RWPE2 (cell line): Measurements from ENCODE around the gene UBE2D3.
A peak's percentile ranks its signal among the peaks of the same experiment; 100 is the strongest.
"Not testable (repeated sequence)": the region's sequence is repeated elsewhere in the genome, so short reads cannot be mapped to it uniquely, and the experiment has no call there.

Experiments
- ATAC-seq: fragments of 200-7000 bp; cut with Tn5 transposase; 3 replicates; pipeline ENCODE4 v1.9.1; 2021; ENCODE audit warnings: low read depth
- DNase-seq: peaks from one replicate; pipeline ENCODE4 v3.0.0-alpha.2; 2020; ENCODE audit warnings: low spot score
- H3K27ac ChIP-seq: fragments of 450-650 bp; 2 replicates; pipeline ENCODE4 v1.5.1; 2017; ENCODE audit warnings: mild to moderate bottlenecking; ENCODE audit not compliant: poor library complexity, severe bottlenecking
- H3K27me3 ChIP-seq: fragments of 250-450 bp; sonication (Bioruptor Pico); 2 replicates; pipeline ENCODE4 v1.5.1; 2021; ENCODE audit warnings: mild to moderate bottlenecking, moderate library complexity; ENCODE audit not compliant: insufficient read depth, poor library complexity, severe bottlenecking
- H3K36me3 ChIP-seq: fragments of 250-450 bp; sonication (Bioruptor Pico); 2 replicates; pipeline ENCODE4 v1.5.1; 2020; ENCODE audit warnings: low read depth, mild to moderate bottlenecking, moderate library complexity
- H3K4me1 ChIP-seq: fragments of 250-450 bp; sonication (Bioruptor Pico); 2 replicates; pipeline ENCODE4 v1.5.1; 2021; ENCODE audit warnings: mild to moderate bottlenecking, moderate library complexity; ENCODE audit not compliant: insufficient read depth, poor library complexity, severe bottlenecking
- H3K4me3 ChIP-seq: fragments of 250-450 bp; sonication (Bioruptor Pico); 2 replicates; pipeline ENCODE4 v1.5.1; 2021; ENCODE audit warnings: mild to moderate bottlenecking, moderate library complexity; ENCODE audit not compliant: severe bottlenecking
- H3K9me3 ChIP-seq: fragments of 250-450 bp; sonication (Bioruptor Pico); 2 replicates; pipeline ENCODE4 v1.5.1; 2021; ENCODE audit warnings: mild to moderate bottlenecking, moderate library complexity; ENCODE audit not compliant: severe bottlenecking
- TF ChIP-seq, protein P1 (sequence below): fragments of 450-650 bp; IDR thresholded peaks from one replicate; pipeline ENCODE4 v1.5.1; 2017; ENCODE audit warnings: mild to moderate bottlenecking, moderate library complexity; ENCODE audit not compliant: poor library complexity, severe bottlenecking

UBE2D3 gene

DNA sequence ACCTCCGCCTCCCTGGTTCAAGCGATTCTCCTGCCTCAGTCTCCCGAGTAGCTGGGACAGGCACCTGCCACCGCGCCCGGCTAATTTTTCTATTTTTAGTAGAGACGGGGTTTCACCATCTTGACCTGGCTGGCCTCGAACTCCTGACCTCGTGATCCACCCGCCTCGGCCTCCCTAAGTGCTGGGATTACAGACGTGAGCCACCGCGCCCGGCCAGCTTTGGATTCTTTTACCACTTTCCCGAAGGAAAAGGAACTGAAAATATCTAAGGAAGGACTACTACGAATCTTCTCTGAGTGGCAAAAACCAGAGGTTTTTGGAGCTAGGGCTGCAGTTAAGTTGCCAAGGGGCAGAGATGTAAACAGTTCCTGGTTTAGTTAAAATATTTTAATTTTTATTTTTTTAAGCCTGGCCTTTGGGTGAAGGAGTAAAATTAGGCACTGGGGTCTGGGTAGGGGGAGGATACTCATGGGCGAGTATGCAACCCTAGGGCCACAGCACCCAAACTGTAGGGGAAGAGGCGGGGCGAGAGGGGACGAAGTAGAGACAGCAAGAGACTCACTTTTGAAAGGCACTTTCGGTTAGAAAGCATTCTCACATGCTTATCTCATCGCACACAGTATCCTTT lies 40.9 kb upstream of the UBE2D3 start:
- Histone ChIP-seq H3K36me3 (peaks cover 23% of the 10 kb centered on the region), H3K27me3 (no peaks in the 10 kb centered on the region), H3K4me1 (peaks cover 23% of the 10 kb centered on the region), H3K4me3 (peak overlapping the region; percentile 57), H3K27ac (peak overlapping the region; percentile 88), H3K9me3 (no peaks in the 10 kb centered on the region)
- ATAC-seq (peak; percentile 47; the same call in 2 of the 3 replicates), DNase-seq (no peak)
- TF ChIP-seq, protein P1, sequence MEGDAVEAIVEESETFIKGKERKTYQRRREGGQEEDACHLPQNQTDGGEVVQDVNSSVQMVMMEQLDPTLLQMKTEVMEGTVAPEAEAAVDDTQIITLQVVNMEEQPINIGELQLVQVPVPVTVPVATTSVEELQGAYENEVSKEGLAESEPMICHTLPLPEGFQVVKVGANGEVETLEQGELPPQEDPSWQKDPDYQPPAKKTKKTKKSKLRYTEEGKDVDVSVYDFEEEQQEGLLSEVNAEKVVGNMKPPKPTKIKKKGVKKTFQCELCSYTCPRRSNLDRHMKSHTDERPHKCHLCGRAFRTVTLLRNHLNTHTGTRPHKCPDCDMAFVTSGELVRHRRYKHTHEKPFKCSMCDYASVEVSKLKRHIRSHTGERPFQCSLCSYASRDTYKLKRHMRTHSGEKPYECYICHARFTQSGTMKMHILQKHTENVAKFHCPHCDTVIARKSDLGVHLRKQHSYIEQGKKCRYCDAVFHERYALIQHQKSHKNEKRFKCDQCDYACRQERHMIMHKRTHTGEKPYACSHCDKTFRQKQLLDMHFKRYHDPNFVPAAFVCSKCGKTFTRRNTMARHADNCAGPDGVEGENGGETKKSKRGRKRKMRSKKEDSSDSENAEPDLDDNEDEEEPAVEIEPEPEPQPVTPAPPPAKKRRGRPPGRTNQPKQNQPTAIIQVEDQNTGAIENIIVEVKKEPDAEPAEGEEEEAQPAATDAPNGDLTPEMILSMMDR = no peak

DNA sequence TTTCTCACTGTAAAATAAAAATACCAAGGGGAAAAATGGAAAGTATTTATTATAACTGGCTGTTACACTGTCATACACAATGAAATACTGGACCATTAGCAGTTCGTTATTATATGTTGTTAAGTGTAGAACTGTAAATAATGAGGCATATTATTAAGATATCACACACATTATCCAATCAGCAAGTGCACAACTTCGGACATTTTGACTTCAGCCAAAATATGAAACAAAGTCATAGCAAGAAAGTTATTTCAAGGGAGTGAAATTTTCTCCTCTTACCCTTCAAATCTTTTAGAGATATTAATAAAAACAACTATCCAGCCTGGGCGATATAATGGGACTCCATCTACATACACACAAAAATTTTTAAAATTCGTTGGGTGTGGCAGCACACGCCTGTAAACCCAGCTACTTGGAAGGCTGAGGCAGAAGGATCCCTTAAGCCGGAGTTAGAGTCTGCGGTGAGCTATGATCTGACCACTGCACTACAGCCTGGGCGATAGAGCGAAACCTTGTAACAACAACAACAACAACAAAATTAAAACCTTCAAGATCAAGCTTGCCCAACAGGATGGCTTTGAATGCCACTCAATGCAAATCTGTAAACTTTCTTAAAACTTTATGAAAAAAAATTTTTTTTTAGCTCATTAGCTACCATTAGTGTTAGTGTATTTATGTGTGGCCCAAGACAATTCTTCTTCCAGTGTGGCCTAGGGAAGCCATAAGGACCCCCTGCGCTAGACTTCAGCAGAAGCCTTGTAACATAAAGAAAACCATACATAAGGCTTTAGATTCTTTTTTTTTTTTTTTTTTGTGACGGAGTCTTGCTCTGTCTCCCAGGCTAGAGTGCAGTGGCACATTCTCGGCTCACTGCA lies 40.2 kb upstream of the UBE2D3 start:
- H3K27ac ChIP-seq = peak overlapping the region; percentile 88
- H3K27me3 ChIP-seq = no peaks in the 10 kb centered on the region
- TF ChIP-seq, protein P1 = no peak
- DNase-seq (no peak), ATAC-seq (no peak)
- H3K9me3 ChIP-seq = no peaks in the 10 kb centered on the region
- H3K4me1 ChIP-seq = peaks cover 23% of the 10 kb centered on the region
- H3K4me3 ChIP-seq = peak overlapping the region; percentile 57
- peaks cover 15% of the 10 kb centered on the region for H3K36me3 ChIP-seq

DNA sequence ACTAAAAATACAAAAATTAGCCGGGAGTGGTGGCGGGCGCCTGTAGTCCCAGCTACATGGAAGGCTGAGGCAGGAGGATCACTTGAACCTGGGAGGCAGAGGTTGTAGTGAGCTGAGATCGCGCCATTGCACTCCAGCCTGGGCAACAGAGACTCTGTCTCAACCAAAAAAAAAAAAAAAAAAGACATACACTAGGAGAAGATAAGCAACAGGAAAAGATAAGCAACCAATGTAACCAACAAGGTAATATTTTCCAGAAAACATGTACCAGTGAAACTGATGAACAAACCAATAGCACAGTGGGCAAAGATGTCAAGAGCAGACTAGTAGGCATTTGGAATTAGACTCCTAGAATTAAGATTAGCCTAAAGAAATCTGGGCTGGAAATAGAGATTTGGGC lies 38.0 kb upstream of the UBE2D3 start:
- not testable (repeated sequence) for H3K36me3 ChIP-seq, DNase-seq, H3K27ac ChIP-seq, H3K9me3 ChIP-seq, ATAC-seq, H3K4me3 ChIP-seq, H3K27me3 ChIP-seq
- peaks cover 13% of the 10 kb centered on the region for H3K4me1 ChIP-seq

DNA sequence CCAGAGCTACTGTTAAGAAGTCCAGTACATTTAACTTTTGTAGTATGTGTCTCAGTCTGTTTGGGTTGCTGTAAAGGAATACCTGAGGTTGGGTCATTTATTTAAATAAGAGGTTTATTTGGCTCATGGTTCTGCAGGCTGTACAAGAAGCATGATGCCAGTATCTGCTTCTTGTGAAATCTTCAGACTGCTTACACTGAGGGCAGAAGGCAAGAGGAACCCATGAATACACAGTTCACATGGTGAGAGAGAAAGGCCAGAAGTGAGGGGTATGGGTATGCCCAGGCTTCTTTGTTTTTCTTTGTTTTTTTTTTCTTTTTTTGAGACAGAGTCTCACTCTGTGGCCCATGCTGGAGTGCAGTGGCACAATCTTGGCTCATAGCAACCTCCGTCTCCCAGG lies 35.4 kb upstream of the UBE2D3 start:
- Histone ChIP-seq H3K9me3 (peaks cover 2% of the 10 kb centered on the region), H3K27me3 (no peaks in the 10 kb centered on the region), H3K4me3 (no peak overlapping the region), H3K27ac (no peak overlapping the region), H3K4me1 (peaks cover 10% of the 10 kb centered on the region), H3K36me3 (no peaks in the 10 kb centered on the region)
- TF ChIP-seq, protein P1 = no peak
- no peak for DNase-seq
- ATAC-seq = no peak

DNA sequence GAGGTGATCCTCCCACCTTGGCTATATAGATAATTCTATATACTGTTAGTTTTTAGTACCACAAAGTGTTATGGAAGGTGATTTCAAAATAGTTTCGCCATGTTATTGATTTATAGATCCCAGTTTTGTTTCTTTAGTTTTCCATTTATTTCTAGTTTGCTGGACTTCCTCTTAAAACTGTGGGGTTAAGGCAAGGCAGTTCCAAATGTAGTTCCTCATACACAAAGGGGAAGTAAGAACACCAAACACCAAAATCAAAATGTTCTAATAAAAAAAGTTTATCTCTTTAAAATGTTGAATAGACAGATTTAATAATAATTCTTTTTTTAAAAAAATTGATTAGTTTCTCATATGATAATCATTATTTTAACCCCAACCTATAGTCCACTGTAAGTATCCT lies 34.7 kb upstream of the UBE2D3 start:
- TF ChIP-seq, protein P1 = no peak
- H3K4me3 ChIP-seq = no peak overlapping the region
- peaks cover 2% of the 10 kb centered on the region for H3K9me3 ChIP-seq
- ATAC-seq (no peak), DNase-seq (no peak)
- no peaks in the 10 kb centered on the region for H3K27me3 ChIP-seq
- H3K36me3 ChIP-seq = no peaks in the 10 kb centered on the region
- no peak overlapping the region for H3K27ac ChIP-seq
- peaks cover 5% of the 10 kb centered on the region for H3K4me1 ChIP-seq
